GM12872 (cell line): ENCODE data around the gene SLC29A2.

Source experiments
- TF ChIP-seq, protein P1 (sequence below): IDR thresholded peaks from 3 replicates; pipeline ENCODE4 v1.5.1; 2011; ENCODE audit warnings: low read depth, mild to moderate bottlenecking, low read length, moderate library complexity; ENCODE audit not compliant: insufficient read depth

Gene SLC29A2

DNA sequence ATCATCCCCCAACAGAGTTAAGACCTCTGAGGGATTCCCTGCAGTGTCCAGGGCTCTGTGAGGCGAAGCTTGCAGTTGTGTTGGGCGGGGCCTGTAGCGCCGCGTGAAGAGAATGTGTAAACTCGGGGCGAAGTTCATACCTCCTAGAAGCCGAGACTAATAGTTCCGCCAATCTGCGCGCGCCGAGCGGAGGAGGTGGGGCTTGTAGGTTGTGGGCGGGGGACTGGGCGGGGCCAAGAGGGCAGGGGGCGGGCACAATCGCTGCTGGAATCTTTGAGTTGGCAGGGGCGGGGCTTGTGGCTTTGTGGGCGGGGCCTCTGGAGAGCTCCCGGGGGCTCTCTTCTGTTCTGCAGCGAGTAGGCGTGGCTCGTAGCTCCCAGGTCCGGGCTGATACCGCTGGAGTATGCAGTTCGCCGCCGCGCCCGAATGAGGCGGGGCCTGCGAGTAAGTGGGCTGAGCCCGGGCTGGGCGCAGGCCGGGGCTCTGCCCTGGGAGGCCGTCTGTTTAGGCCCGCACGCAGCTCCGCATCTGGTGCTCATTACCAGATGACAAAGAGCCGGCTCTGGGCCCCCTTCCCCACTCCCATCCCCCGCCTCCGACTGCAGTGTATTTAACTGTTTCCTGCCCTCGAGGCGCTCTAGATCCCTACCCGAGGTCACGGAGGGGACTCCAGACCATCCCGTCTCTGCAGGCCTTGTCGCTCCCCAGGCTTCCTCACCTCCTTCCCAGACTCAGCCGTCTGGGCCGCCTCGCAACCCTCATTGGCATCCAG is 58.8 kb downstream of the SLC29A2 start:
- TF ChIP-seq, protein P1, sequence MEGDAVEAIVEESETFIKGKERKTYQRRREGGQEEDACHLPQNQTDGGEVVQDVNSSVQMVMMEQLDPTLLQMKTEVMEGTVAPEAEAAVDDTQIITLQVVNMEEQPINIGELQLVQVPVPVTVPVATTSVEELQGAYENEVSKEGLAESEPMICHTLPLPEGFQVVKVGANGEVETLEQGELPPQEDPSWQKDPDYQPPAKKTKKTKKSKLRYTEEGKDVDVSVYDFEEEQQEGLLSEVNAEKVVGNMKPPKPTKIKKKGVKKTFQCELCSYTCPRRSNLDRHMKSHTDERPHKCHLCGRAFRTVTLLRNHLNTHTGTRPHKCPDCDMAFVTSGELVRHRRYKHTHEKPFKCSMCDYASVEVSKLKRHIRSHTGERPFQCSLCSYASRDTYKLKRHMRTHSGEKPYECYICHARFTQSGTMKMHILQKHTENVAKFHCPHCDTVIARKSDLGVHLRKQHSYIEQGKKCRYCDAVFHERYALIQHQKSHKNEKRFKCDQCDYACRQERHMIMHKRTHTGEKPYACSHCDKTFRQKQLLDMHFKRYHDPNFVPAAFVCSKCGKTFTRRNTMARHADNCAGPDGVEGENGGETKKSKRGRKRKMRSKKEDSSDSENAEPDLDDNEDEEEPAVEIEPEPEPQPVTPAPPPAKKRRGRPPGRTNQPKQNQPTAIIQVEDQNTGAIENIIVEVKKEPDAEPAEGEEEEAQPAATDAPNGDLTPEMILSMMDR = no peak
